ENCODE results near the gene CAMTA1. TPM values are rescaled to one million over a fixed set of nuclear protein-coding genes. Genes with fewer than 3 reads are reported as not detected.

CAMTA1 gene
- total and polyA plus RNA-seq, 2 donors = 53.3 to 115 TPM

DNA sequence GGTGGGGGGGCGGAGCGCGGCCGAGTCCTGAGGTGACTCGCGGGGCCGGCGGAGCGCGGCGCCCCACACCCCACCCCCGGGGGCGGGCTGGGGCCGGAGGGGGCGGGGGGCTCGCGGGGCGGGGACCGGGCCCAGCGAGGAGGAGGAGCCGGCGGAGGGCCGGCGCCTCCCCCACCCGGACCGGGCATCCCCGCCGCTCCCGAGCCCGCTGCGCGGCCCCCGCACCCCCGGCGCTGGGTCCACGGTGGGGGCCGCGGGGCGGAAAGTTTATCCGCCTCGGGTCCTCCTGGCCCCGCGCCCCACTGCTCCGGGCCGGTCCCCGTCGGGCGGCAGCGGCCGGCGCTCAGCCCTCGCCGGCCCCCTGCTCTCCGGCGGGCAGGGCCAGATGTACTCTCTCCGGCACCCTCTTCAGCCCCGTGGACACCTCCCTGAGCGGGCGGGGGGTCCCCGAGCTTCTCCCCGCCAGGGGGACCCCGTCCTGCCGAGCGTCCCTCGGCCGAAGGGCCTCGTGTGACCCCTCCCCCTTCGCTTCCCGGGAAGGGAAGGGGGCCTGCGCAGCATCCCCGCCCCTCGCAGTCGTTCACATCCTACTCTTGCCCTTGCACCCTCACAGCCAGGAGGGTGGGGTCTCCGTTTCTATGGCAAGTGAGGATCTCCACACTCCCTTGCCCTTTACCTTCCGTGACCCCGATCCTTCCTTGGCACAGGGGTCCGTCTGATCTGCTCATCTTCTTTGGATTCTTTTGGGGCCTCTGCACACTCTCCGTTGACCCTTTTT, 663 bp downstream of the CAMTA1 start:
- Histone ChIP-seq H3K27ac (ENCODE audit: low read depth) (peak overlapping the region; percentile 54), H3K36me3 (ENCODE audit: insufficient read depth) (no peaks in the 10 kb centered on the region), H3K4me3 (ENCODE audit: low read depth, low read length) (peak overlapping the region; percentile 96), H3K4me1 (ENCODE audit: insufficient read depth) (no peaks in the 10 kb centered on the region)
- no peak for DNase-seq (ENCODE audit: extremely low spot score)
- WGBS = under 1% methylated on average over 67 of the region's 78 CpGs

DNA sequence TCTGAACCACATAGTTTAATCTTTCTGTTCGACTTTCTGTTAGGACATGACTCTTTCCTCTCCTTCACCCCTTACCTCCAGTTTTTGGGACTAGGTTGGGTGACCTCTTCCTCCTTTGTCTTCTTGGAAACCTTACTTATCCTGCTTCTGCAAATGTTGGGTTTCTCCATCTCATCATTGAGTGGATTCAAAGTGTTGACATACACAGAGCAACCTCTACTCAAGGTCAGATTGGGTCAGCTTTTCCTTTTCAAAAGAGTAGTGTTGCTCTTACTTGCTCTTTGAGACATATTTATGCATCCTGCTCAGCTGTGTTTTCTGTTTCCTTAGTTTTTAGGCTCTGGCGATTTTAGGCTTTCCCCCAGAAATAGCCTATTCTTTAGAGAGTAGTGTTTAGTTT, 3.7 kb downstream of the CAMTA1 start:
- no peaks in the 10 kb centered on the region for H3K36me3 ChIP-seq (ENCODE audit: insufficient read depth)
- H3K27ac ChIP-seq (ENCODE audit: low read depth) = no peak overlapping the region
- DNase-seq (ENCODE audit: extremely low spot score) = no peak
- H3K4me1 ChIP-seq (ENCODE audit: insufficient read depth) = no peaks in the 10 kb centered on the region
- H3K4me3 ChIP-seq (ENCODE audit: low read depth, low read length) = no peak overlapping the region
- 68% methylated on average over 2 of the region's 2 CpGs for WGBS

DNA sequence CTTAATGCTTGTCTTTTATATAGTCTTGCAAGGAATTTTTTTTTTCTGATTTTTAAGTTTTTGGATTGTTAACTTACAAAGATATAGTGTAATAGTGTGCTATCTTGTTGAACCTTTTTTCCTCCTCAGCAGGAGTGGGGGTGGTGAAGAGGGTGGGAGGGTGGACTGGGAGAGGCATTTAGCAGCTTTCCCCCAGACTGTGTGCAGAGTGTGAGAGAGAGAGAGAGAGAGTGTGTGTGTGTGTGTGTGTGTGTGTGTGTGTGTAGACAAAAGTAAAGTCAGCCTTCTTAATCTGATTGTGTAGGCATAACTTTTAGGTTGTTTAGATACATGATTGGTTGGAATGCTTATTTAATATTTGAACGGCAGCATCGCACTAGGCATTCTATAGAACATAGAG, 4.9 kb downstream of the CAMTA1 start:
- DNase-seq (ENCODE audit: extremely low spot score) = no peak
- no peak overlapping the region for H3K27ac ChIP-seq (ENCODE audit: low read depth)
- WGBS = 69% methylated on average over 2 of the region's 2 CpGs
- no peak overlapping the region for H3K4me3 ChIP-seq (ENCODE audit: low read depth, low read length)
- H3K36me3 ChIP-seq (ENCODE audit: insufficient read depth) = no peaks in the 10 kb centered on the region
- no peaks in the 10 kb centered on the region for H3K4me1 ChIP-seq (ENCODE audit: insufficient read depth)

DNA sequence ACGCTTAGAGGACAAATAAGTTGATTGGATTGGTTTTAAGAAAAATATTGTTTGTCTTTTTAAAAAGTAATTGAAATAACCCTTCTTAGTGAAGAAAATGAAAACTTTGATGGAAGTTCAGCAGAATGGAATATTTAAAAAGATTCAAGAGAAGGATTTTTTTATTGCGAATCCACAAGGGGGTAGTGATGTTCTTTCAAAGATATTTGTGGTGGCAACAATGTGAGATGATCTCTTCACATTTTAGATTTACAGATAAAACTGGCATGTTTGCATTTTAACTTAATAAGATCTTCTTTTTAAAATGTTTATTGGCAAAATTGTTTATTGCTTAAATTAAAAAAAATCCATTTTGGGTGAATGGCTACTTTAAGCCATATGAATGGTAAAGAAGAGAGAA, 8.9 kb downstream of the CAMTA1 start:
- Histone ChIP-seq H3K4me3 (ENCODE audit: low read depth, low read length) (no peak overlapping the region), H3K4me1 (ENCODE audit: insufficient read depth) (no peaks in the 10 kb centered on the region), H3K27ac (ENCODE audit: low read depth) (no peak overlapping the region), H3K36me3 (ENCODE audit: insufficient read depth) (no peaks in the 10 kb centered on the region)
- 66% methylated on average over 2 of the region's 2 CpGs for WGBS
- DNase-seq (ENCODE audit: extremely low spot score) = no peak

DNA sequence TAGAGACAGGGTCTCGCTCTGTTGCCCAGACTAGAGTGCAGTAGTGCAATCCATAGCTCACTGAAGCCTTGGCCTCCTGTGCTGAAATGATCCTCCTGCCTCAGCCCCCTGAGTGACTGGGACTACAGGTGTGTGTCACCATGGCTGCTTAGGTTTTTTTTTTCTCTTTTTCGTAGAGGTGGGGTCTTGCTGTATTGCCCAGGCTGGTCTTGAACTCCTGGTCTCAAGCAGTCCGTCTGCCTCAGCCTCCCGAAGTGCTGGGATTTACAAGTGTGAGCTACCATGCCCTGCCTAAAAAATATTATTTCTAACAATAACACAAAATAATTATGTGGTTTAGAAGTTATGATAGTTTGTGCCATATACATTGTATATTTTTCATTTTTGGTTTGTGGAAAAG, 9.9 kb downstream of the CAMTA1 start:
- peaks cover 1% of the 10 kb centered on the region for H3K4me1 ChIP-seq (ENCODE audit: insufficient read depth)

DNA sequence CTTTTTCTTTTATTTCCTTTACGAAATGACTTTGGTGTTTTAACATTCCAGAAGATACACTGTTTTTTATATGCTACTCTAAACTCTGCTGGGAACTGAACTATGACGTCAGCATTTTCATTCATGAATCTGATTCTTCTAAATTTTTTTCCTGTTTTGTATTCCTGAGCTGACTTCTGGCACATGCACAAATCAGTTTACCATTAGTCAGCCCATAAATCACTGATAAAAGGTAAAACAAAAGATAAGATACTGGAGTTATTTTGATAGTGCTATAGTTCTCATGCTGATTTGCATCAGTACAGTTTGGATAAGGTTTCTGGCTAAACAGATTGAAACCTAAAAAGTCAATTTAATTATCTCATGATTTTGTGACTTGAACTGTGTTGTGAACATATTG, 10.4 kb downstream of the CAMTA1 start:
- WGBS = 14% methylated on average over 2 of the region's 2 CpGs
- Histone ChIP-seq H3K4me1 (ENCODE audit: insufficient read depth) (peaks cover 1% of the 10 kb centered on the region), H3K27ac (ENCODE audit: low read depth) (no peak overlapping the region), H3K36me3 (ENCODE audit: insufficient read depth) (no peaks in the 10 kb centered on the region), H3K4me3 (ENCODE audit: low read depth, low read length) (no peak overlapping the region)
- no peak for DNase-seq (ENCODE audit: extremely low spot score)

More for the DNA sequence above, 9.9 kb downstream of the CAMTA1 start:
- 91% methylated on average over 4 of the region's 4 CpGs for WGBS
- Histone ChIP-seq H3K27ac (ENCODE audit: low read depth) (no peak overlapping the region), H3K36me3 (ENCODE audit: insufficient read depth) (no peaks in the 10 kb centered on the region), H3K4me3 (ENCODE audit: low read depth, low read length) (no peak overlapping the region)
- no peak for DNase-seq (ENCODE audit: extremely low spot score)

DNA sequence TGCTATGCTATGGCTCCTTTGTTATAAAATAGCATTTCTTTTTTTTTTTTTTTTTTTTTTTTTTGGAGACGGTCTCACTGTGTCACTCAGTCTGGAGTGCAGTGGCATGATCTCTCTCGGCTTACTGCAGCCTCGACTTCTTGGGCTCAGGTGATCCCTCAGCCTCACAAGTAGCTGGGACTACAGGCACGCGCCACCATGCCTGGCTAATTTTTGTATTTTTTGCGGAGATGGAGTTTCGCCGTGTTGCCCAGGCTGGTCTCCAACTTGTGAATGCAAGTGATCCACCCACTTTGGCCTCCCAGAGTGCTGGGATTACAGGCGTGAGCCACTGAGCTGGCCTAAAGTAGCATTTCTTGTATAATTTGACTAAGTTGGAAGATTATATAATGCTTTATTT, 10.8 kb downstream of the CAMTA1 start:
- no peaks in the 10 kb centered on the region for H3K36me3 ChIP-seq (ENCODE audit: insufficient read depth)
- no peak overlapping the region for H3K27ac ChIP-seq (ENCODE audit: low read depth)
- WGBS = 65% methylated on average over 9 of the region's 9 CpGs
- H3K4me1 ChIP-seq (ENCODE audit: insufficient read depth) = peaks cover 1% of the 10 kb centered on the region
- no peak for DNase-seq (ENCODE audit: extremely low spot score)
- no peak overlapping the region for H3K4me3 ChIP-seq (ENCODE audit: low read depth, low read length)

DNA sequence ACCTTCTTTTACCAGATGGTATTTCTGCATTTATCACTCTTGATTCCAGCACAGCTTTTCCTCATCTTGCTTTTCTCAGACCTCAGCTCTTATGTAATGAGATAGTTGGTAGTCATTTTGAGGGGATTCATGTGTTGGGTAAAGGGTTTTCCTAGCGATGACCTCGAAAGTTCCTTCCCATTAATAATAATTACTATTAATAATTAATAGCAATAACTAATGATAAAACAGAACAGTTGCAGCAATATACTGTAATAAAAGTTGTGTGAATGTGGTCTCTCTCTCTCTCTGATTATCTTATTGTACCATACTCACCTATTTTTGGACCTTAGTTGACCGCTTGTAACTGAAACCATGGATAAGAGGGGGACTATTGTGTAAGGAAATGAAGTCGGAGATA, 14.2 kb downstream of the CAMTA1 start:
- Histone ChIP-seq H3K4me3 (ENCODE audit: low read depth, low read length) (no peak overlapping the region), H3K4me1 (ENCODE audit: insufficient read depth) (peaks cover 1% of the 10 kb centered on the region), H3K36me3 (ENCODE audit: insufficient read depth) (no peaks in the 10 kb centered on the region), H3K27ac (ENCODE audit: low read depth) (no peak overlapping the region)
- DNase-seq (ENCODE audit: extremely low spot score) = no peak
- 95% methylated on average over 4 of the region's 4 CpGs for WGBS

DNA sequence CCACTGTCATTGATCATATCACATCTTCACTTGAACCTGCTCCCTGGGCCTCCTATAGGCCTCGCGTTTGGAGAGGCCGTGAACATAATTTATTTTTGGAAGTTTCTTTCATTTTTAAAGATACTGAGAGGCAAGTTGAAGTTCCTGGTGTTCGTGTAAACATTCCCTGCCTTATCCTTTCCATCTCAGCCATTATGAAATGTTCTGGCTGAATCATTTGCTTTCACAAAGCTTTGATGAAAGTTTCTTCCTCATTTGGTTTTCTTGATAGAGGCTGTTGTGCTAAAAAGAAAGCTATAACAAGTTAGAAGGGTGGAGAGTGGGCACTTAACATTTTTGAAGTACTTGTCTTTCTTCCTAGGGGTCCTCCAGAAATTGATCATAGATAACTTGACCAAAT, 15.5 kb downstream of the CAMTA1 start:
- H3K4me1 ChIP-seq (ENCODE audit: insufficient read depth) = peaks cover 1% of the 10 kb centered on the region
- H3K27ac ChIP-seq (ENCODE audit: low read depth) = peak overlapping the region; percentile 80
- H3K36me3 ChIP-seq (ENCODE audit: insufficient read depth) = no peaks in the 10 kb centered on the region
- no peak overlapping the region for H3K4me3 ChIP-seq (ENCODE audit: low read depth, low read length)
- 26% methylated on average over 4 of the region's 4 CpGs for WGBS
- no peak for DNase-seq (ENCODE audit: extremely low spot score)

DNA sequence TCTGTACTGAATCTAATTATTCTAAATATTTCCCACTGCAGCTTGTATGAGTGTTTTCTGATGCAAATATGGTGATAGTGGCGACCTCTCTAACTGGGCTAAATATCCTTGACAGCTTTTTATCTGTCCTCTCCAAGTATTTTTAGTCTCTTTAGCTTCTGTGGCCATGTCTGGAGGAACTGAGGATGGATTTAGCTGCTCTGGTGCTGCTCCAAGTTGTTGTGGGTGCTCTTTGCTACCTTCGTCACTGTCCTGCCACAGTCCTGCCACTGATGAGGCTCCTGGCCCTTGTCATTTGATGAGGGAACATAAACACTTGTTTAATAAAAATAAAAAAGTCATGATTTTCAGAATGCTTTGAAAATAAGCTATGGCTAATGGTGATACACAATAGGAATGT, 15.9 kb downstream of the CAMTA1 start:
- H3K4me1 ChIP-seq (ENCODE audit: insufficient read depth) = peaks cover 1% of the 10 kb centered on the region
- H3K36me3 ChIP-seq (ENCODE audit: insufficient read depth) = no peaks in the 10 kb centered on the region
- WGBS = 68% methylated on average over 2 of the region's 2 CpGs
- H3K27ac ChIP-seq (ENCODE audit: low read depth) = peak overlapping the region; percentile 80
- no peak overlapping the region for H3K4me3 ChIP-seq (ENCODE audit: low read depth, low read length)
- no peak for DNase-seq (ENCODE audit: extremely low spot score)

DNA sequence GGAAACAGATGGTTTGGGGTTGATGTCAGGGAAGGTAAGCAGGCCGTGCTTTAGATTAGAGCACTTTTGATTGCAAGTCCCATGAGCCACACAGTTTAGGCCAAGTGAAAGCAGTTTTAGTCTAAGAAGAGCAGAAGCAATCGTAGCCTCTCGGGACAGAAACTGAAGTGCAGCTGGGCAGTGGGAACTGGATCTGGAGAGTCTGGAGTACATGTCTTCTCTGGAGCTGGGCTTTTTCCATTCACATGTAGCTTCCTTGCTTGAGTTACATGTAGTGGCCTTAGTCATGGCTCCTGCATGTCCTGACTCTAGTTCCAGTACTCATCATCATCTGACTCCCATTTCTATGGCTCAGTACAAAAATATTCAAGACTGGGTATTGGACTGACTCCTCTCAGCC, 16.7 kb downstream of the CAMTA1 start:
- Histone ChIP-seq H3K27ac (ENCODE audit: low read depth) (no peak overlapping the region), H3K4me3 (ENCODE audit: low read depth, low read length) (no peak overlapping the region), H3K4me1 (ENCODE audit: insufficient read depth) (peaks cover 1% of the 10 kb centered on the region), H3K36me3 (ENCODE audit: insufficient read depth) (no peaks in the 10 kb centered on the region)
- DNase-seq (ENCODE audit: extremely low spot score) = no peak
- WGBS = 77% methylated on average over 3 of the region's 3 CpGs

DNA sequence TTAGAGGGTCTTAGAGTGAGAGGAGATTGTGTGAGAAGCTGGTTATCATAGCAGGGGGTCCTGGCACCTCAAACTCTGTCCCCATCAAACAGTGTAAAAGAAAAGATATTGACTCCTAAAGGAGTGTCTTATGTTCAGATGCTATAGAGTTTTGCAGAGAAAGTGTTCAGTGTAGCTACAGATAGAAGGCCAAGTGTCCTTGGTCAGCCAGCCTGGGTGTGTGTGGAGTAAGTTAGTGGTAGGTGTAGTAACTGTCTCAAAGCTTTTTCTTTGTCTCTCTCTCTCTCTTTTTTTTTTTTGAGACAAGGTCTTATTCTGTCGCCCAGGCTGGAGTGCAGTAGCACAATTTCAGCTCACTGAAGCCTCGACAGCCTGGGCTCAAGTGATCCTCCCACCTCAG, 17.2 kb downstream of the CAMTA1 start:
- H3K4me3 ChIP-seq (ENCODE audit: low read depth, low read length) = no peak overlapping the region
- no peaks in the 10 kb centered on the region for H3K36me3 ChIP-seq (ENCODE audit: insufficient read depth)
- DNase-seq (ENCODE audit: extremely low spot score) = no peak
- 93% methylated on average over 2 of the region's 2 CpGs for WGBS
- no peak overlapping the region for H3K27ac ChIP-seq (ENCODE audit: low read depth)
- H3K4me1 ChIP-seq (ENCODE audit: insufficient read depth) = peaks cover 1% of the 10 kb centered on the region

DNA sequence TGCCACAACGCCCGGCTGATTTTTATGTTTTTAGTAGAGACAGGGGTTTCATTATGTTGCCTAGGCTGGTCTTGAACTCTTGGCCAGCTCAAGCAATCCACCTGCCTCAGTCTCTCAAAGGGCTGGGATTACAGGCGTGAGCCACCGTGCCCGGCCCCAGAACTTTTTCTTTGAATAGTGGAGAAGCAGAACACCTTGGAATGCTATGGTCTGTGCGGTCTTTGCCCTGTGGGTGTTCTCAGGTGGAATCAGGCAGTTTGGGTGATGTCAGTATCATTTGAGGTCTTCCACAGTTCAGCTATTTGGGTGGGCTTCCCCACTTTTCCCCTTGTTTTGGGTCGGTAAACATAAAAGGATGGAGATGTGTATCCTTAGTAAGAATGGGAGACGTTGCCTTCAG, 17.6 kb downstream of the CAMTA1 start:
- Histone ChIP-seq H3K27ac (ENCODE audit: low read depth) (no peak overlapping the region), H3K36me3 (ENCODE audit: insufficient read depth) (no peaks in the 10 kb centered on the region), H3K4me3 (ENCODE audit: low read depth, low read length) (no peak overlapping the region), H3K4me1 (ENCODE audit: insufficient read depth) (peaks cover 1% of the 10 kb centered on the region)
- 90% methylated on average over 8 of the region's 8 CpGs for WGBS
- DNase-seq (ENCODE audit: extremely low spot score) = no peak

DNA sequence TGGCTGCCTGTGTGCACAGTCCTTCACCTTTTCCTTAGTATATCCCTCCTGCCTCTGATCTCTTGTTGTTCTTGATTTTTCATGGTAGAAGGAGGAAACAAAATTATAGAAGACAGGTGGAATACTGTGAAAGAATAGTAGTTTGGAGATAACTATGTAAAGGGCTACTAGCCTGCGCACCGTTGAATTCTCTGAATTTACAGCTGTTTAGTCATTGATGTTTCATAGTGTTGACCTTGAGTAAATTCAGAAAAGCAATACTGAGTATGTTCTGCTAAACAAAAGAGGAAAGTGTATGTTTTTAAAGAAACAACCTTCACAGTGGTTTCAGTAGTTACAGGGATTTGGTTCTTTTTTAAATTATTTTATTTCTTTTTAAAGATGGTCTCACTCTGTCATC, 18.1 kb downstream of the CAMTA1 start:
- Histone ChIP-seq H3K27ac (ENCODE audit: low read depth) (no peak overlapping the region), H3K4me3 (ENCODE audit: low read depth, low read length) (no peak overlapping the region), H3K36me3 (ENCODE audit: insufficient read depth) (no peaks in the 10 kb centered on the region), H3K4me1 (ENCODE audit: insufficient read depth) (peaks cover 1% of the 10 kb centered on the region)
- DNase-seq (ENCODE audit: extremely low spot score) = no peak
- 86% methylated on average over 2 of the region's 2 CpGs for WGBS

DNA sequence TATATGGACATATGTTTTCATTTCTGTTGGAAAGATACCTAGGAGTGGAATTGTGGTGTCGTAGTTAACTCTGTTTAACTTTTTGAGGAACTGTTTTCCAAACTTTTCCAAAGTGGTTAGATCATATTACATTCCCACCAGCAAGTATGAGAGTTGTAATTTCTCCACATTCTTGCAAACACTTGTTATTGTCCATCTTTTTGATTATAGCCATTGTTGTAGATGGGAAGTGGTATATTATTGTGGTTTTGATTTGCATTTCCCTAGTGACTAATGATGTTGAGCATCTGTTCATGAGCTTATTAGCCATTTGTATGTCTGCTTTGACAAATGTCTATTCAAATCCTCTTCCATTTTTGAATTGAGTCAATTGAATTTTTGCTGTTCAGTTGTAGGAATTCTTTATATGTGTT, 19.8 kb downstream of the CAMTA1 start:
- Histone ChIP-seq H3K27ac (ENCODE audit: low read depth) (no peak overlapping the region), H3K4me3 (ENCODE audit: low read depth, low read length) (no peak overlapping the region), H3K4me1 (ENCODE audit: insufficient read depth) (peaks cover 1% of the 10 kb centered on the region), H3K36me3 (ENCODE audit: insufficient read depth) (no peaks in the 10 kb centered on the region)
- DNase-seq (ENCODE audit: extremely low spot score) = no peak
- WGBS = 57% methylated on average over 1 of the region's 1 CpG
